NB4 (cell line): Measurements from ENCODE around the gene RBM4.

Source experiments
- DNase-seq: peaks from one replicate; pipeline ENCODE4 v3.0.0; 2010; ENCODE audit warnings: low read depth
- H3K4me3 ChIP-seq: one replicate; pipeline ENCODE4 v1.5.1; 2011; ENCODE audit warnings: mild to moderate bottlenecking, low read depth, low read length, moderate library complexity
- MAX ChIP-seq: IDR thresholded peaks from 2 replicates; pipeline ENCODE4 v1.6.1; 2011; ENCODE audit warnings: low read depth, low read length
- MYC ChIP-seq: IDR thresholded peaks from 2 replicates; pipeline ENCODE4 v1.6.1; 2011; ENCODE audit warnings: low read depth, low read length
- POLR2A ChIP-seq: IDR thresholded peaks from 2 replicates; pipeline ENCODE4 v1.6.1; 2011; ENCODE audit warnings: mild to moderate bottlenecking; ENCODE audit not compliant: insufficient read length; ENCODE audit errors: extremely low read depth
- TF ChIP-seq, protein P1 (sequence below): IDR thresholded peaks from one replicate; pipeline ENCODE4 v1.5.1; 2012; ENCODE audit warnings: low read depth, low read length

The RBM4 gene

GRCh38 chr11:66625041-66625751, 13.3 kb upstream of the RBM4 start:
- TF ChIP-seq POLR2A = no peak
- TF ChIP-seq MAX = no peak
- TF ChIP-seq, protein P1, sequence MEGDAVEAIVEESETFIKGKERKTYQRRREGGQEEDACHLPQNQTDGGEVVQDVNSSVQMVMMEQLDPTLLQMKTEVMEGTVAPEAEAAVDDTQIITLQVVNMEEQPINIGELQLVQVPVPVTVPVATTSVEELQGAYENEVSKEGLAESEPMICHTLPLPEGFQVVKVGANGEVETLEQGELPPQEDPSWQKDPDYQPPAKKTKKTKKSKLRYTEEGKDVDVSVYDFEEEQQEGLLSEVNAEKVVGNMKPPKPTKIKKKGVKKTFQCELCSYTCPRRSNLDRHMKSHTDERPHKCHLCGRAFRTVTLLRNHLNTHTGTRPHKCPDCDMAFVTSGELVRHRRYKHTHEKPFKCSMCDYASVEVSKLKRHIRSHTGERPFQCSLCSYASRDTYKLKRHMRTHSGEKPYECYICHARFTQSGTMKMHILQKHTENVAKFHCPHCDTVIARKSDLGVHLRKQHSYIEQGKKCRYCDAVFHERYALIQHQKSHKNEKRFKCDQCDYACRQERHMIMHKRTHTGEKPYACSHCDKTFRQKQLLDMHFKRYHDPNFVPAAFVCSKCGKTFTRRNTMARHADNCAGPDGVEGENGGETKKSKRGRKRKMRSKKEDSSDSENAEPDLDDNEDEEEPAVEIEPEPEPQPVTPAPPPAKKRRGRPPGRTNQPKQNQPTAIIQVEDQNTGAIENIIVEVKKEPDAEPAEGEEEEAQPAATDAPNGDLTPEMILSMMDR = no peak
- TF ChIP-seq MYC = no peak
- no peak for DNase-seq
- no peak overlapping the region for H3K4me3 ChIP-seq

GRCh38 chr11:66625752-66626149, 12.8 kb upstream of the RBM4 start:
- TF ChIP-seq MYC (no peak), MAX (no peak)
- no peak overlapping the region for H3K4me3 ChIP-seq
- no peak for DNase-seq

DNA sequence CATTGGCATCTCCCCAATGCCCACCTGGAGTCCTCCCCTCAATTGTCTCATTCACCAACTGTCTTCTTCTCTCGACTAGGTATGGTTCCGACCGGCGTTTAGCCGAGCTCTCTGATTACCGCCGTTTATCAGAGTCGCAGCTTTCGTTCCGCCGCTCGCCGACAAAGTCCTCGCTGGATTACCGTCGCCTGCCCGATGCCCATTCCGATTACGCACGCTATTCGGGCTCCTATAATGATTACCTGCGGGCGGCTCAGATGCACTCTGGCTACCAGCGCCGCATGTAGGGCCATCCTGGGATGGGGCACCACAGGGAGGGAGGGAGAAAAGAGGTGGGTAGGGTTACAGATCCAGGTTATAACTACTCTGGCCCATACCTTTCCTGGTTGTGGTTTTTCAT, 12.1 kb upstream of the RBM4 start:
- no peak for DNase-seq
- H3K4me3 ChIP-seq = no peak overlapping the region
- TF ChIP-seq POLR2A (no peak), MYC (no peak), MAX (no peak)
- TF ChIP-seq, protein P1 = no peak

DNA sequence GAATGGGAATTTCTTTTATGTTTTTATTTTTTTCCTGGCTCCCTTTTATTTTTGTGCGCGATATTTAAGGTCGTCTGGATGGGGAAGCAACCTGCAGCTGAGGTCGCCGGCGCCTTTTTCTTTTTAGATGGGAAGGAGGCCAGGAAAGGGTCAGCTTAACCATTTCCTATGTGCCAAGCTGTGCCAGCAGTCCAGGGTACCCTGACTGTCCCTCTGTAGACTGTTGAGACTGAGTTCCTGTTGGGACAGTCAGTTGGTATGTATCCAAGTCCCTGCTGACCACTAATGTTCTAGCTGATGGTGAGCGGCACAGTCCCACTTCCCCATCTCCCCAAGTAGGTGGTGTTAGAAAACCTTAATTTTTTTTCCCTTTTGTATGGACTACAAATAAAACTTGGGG, 11.6 kb upstream of the RBM4 start:
- no peak for DNase-seq
- no peak overlapping the region for H3K4me3 ChIP-seq
- no peak for TF ChIP-seq MYC
- no peak for TF ChIP-seq POLR2A
- TF ChIP-seq, protein P1 = no peak
- no peak for TF ChIP-seq MAX

DNA sequence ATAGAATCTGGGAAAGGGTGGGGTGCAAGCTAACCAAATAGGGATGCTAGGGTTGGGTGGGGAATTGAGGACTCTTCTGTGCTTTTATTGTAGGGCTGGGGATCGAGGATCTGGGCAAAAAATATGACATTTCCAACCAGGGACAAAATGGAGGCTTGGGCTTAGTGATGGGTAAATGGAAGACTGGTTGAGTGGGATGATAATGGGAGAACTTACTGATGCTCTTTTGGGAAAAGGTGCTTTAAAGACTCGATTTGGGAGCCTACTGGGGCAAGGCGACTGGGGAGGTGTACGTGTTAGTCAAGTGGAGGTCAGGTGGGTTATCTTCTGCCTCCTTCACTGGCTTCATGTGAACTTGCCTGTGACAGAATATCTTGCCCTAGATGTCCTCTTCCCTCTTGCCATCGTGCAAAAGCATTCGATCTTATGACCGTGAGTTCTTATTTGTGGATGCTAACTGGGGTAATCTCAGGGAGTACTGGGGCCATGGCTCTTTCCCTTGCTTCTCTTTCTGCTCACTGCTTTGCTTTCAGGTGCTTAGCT, 10.4 kb upstream of the RBM4 start:
- DNase-seq = no peak
- TF ChIP-seq, protein P1 = no peak
- TF ChIP-seq POLR2A = no peak
- no peak for TF ChIP-seq MAX
- TF ChIP-seq MYC = no peak
- no peak overlapping the region for H3K4me3 ChIP-seq

DNA sequence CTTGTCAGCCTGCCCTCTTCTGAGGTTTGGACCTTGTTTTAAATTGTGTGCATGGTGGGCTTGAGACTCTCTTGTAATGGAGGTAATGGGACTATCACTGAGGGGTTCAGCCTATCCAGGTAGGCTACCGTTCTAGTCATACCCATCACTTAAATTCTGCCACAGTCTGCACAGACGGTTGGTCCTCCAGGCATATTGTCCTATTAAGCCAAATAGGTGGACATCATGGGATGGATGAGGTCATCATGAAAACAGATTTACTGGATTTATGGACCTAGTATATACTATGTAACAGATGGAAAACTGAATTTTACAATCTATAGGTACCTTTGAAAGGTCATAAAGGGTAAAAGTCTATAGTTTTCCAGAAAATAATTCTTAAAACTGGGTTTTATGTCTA, 9.1 kb upstream of the RBM4 start:
- TF ChIP-seq, protein P1 = no peak
- TF ChIP-seq MAX = no peak
- TF ChIP-seq POLR2A = no peak
- no peak for TF ChIP-seq MYC
- DNase-seq = no peak
- no peak overlapping the region for H3K4me3 ChIP-seq
